ENCODE results near the gene UGT3A2. TPM values are rescaled to one million over a fixed set of nuclear protein-coding genes. Genes with fewer than 3 reads are reported as not detected.

Gene UGT3A2
- total and polyA plus RNA-seq, 2 experiments from 2014 or later, result 17.2 to 27.0 TPM

GRCh38 chr5:36047384-36048160, 19.1 kb downstream of the UGT3A2 start (continued):
- TF ChIP-seq, protein P1, sequence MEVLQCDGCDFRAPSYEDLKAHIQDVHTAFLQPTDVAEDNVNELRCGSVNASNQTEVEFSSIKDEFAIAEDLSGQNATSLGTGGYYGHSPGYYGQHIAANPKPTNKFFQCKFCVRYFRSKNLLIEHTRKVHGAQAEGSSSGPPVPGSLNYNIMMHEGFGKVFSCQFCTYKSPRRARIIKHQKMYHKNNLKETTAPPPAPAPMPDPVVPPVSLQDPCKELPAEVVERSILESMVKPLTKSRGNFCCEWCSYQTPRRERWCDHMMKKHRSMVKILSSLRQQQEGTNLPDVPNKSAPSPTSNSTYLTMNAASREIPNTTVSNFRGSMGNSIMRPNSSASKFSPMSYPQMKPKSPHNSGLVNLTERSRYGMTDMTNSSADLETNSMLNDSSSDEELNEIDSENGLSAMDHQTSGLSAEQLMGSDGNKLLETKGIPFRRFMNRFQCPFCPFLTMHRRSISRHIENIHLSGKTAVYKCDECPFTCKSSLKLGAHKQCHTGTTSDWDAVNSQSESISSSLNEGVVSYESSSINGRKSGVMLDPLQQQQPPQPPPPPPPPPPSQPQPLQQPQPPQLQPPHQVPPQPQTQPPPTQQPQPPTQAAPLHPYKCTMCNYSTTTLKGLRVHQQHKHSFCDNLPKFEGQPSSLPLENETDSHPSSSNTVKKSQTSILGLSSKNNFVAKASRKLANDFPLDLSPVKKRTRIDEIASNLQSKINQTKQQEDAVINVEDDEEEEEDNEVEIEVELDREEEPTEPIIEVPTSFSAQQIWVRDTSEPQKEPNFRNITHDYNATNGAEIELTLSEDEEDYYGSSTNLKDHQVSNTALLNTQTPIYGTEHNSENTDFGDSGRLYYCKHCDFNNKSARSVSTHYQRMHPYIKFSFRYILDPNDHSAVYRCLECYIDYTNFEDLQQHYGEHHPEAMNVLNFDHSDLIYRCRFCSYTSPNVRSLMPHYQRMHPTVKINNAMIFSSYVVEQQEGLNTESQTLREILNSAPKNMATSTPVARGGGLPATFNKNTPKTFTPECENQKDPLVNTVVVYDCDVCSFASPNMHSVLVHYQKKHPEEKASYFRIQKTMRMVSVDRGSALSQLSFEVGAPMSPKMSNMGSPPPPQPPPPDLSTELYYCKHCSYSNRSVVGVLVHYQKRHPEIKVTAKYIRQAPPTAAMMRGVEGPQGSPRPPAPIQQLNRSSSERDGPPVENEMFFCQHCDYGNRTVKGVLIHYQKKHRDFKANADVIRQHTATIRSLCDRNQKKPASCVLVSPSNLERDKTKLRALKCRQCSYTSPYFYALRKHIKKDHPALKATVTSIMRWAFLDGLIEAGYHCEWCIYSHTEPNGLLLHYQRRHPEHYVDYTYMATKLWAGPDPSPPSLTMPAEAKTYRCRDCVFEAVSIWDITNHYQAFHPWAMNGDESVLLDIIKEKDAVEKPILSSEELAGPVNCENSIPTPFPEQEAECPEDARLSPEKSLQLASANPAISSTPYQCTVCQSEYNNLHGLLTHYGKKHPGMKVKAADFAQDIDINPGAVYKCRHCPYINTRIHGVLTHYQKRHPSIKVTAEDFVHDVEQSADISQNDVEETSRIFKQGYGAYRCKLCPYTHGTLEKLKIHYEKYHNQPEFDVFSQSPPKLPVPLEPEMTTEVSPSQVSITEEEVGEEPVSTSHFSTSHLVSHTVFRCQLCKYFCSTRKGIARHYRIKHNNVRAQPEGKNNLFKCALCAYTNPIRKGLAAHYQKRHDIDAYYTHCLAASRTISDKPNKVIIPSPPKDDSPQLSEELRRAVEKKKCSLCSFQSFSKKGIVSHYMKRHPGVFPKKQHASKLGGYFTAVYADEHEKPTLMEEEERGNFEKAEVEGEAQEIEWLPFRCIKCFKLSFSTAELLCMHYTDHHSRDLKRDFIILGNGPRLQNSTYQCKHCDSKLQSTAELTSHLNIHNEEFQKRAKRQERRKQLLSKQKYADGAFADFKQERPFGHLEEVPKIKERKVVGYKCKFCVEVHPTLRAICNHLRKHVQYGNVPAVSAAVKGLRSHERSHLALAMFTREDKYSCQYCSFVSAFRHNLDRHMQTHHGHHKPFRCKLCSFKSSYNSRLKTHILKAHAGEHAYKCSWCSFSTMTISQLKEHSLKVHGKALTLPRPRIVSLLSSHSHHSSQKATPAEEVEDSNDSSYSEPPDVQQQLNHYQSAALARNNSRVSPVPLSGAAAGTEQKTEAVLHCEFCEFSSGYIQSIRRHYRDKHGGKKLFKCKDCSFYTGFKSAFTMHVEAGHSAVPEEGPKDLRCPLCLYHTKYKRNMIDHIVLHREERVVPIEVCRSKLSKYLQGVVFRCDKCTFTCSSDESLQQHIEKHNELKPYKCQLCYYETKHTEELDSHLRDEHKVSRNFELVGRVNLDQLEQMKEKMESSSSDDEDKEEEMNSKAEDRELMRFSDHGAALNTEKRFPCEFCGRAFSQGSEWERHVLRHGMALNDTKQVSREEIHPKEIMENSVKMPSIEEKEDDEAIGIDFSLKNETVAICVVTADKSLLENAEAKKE (CRISPR knock-in tag; IDR thresholded peaks at IDR 0.05), result no peak
- TF ChIP-seq JUNB (IDR thresholded peaks at IDR 0.05; ENCODE audit: unreplicated experiment), result no peak

DNA sequence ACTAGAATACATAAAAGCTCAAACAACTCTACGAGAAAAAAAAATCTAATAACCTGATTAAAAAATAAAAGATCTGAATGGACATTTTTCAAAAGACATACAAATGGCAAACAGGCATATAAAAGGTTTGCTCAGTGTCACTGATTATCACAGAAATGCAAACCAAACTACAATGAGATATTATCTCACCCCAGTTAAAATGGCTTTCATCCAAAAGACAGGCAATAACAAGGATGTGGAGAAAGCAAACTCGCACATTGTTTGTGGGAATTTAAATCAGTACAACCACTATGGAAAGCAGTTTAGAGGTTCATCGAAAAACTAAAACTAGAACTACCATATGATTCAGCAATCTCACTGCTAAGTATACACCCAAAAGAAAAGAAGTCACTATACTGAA, 20.8 kb downstream of the UGT3A2 start:
- Histone ChIP-seq H3K27ac (ENCODE audit: low read depth) (no peak overlapping the region), H3F3A (replicated peaks; ENCODE audit: low read depth) (no peaks in the 10 kb centered on the region), H3K4me3 (no peak overlapping the region), H3K4me1 (ENCODE audit: insufficient read depth) (peaks cover 5% of the 10 kb centered on the region), H2AFZ (no peak overlapping the region), H4K20me1 (replicated peaks; ENCODE audit: insufficient read depth) (peaks cover 3% of the 10 kb centered on the region; the same call in 1 of the 2 replicates), H3K79me2 (replicated peaks; ENCODE audit: insufficient read depth) (no peaks in the 10 kb centered on the region), H3K27me3 (ENCODE audit: insufficient read depth) (no peaks in the 10 kb centered on the region), H3K4me2 (no peak overlapping the region), H3K36me3 (ENCODE audit: insufficient read depth) (no peaks in the 10 kb centered on the region), H3K9me2 (ENCODE audit: insufficient read depth) (no peaks in the 10 kb centered on the region)
- H3K27ac Mint-ChIP-seq, result no peak overlapping the region
- no peak overlapping the region for H3K4me3 Mint-ChIP-seq
- no peak for DNase-seq (ENCODE audit: low spot score)
- no peaks in the 10 kb centered on the region for H3K27me3 Mint-ChIP-seq (ENCODE audit: insufficient read depth, low read depth, poor library complexity)
- ATAC-seq, result no peak
- peaks cover 8% of the 10 kb centered on the region; the same call in 2 of the 3 replicates for H3K4me1 Mint-ChIP-seq
- peaks cover 3% of the 10 kb centered on the region; the same call in 1 of the 3 replicates for H3K36me3 Mint-ChIP-seq (ENCODE audit: low read depth)
- H3K9me3 Mint-ChIP-seq, result no peaks in the 10 kb centered on the region
- TF ChIP-seq NANOG (IDR thresholded peaks at IDR 0.05; ENCODE audit: borderline replicate concordance) (no peak), ZNF331 (CRISPR knock-in tag; IDR thresholded peaks at IDR 0.05; ENCODE audit: low read depth) (no peak), EZH2phosphoT487 (IDR thresholded peaks at IDR 0.05; ENCODE audit: unreplicated experiment) (no peak), EZH2 (IDR thresholded peaks at IDR 0.05; ENCODE audit: low read depth, unreplicated experiment) (no peak), CREB1 (CRISPR knock-in tag; IDR thresholded peaks at IDR 0.05; ENCODE audit: low read depth) (no peak)
- TF ChIP-seq, protein P1 (CRISPR knock-in tag; IDR thresholded peaks at IDR 0.05), result no peak
